Neural crest cell (in vitro differentiated cells): ENCODE results near the gene ASTN2. TPM values are rescaled to one million over a fixed set of nuclear protein-coding genes. Genes with fewer than 3 reads are reported as not detected.

Experiments
- DNase-seq: peaks from one replicate; pipeline ENCODE4 v3.0.0; 2021; ENCODE audit warnings: low read depth, mixed read lengths, low spot score
- H3K27ac Mint-ChIP-seq: one replicate; pipeline ENCODE4 v1.8.0; 2021; ENCODE audit warnings: mild to moderate bottlenecking, mixed read lengths; ENCODE audit not compliant: unreplicated experiment
- H3K27me3 Mint-ChIP-seq: 2 replicates; pipeline ENCODE4 v1.8.0; 2021; ENCODE audit warnings: low read depth, mild to moderate bottlenecking, mixed read lengths
- H3K36me3 Mint-ChIP-seq: 2 replicates; pipeline ENCODE4 v1.8.0; 2021; ENCODE audit warnings: low read depth, mild to moderate bottlenecking, mixed read lengths
- H3K4me1 Mint-ChIP-seq: 2 replicates; pipeline ENCODE4 v1.8.0; 2021; ENCODE audit warnings: mixed read lengths
- H3K4me3 Mint-ChIP-seq: one replicate; pipeline ENCODE4 v1.8.0; 2021; ENCODE audit warnings: mild to moderate bottlenecking, mixed read lengths
- H3K9me3 Mint-ChIP-seq: 2 replicates; pipeline ENCODE4 v1.8.0; 2021; ENCODE audit warnings: mixed read lengths
- total RNA-seq: library from RNA; stranded (reverse); gene quantifications from 2 replicates; pipeline ENCODE4 v1.2.1, GENCODE V29; 2021
- TF ChIP-seq, protein P1 (sequence below): fragments of 200-600 bp; sonication (generic); conservative IDR thresholded peaks from 2 replicates; pipeline ENCODE4 v1.5.0; 2021; ENCODE audit warnings: antibody characterized with exemption, mild to moderate bottlenecking

The ASTN2 gene
- total RNA-seq, 1 donor from 2014 or later, result 7.3 TPM

DNA sequence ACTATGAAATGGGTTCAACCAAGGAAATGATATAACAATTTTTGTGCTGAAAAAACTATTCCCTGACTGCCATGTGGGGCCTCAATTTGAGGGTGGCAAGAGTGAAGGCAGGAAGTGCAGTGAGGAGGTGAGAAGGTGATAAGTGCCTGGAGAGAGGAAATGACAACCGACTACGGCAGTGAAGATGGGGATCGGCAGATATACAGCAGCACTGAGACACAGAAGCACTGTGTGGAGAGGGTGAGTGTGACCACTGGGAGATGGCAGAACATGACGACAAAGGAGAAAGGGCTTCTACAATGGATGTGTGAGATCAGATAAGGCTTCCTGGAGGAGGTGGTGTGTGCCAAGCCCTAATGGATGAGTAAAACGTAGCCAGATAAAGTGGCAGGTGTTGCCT lies 456.0 kb downstream of the ASTN2 start:
- no peak overlapping the region for H3K27ac Mint-ChIP-seq
- peak overlapping the region; percentile 27 for H3K4me3 Mint-ChIP-seq
- peaks cover 25% of the 10 kb centered on the region for H3K27me3 Mint-ChIP-seq
- no peaks in the 10 kb centered on the region for H3K9me3 Mint-ChIP-seq
- no peak for DNase-seq
- peaks cover 17% of the 10 kb centered on the region for H3K4me1 Mint-ChIP-seq
- TF ChIP-seq, protein P1, sequence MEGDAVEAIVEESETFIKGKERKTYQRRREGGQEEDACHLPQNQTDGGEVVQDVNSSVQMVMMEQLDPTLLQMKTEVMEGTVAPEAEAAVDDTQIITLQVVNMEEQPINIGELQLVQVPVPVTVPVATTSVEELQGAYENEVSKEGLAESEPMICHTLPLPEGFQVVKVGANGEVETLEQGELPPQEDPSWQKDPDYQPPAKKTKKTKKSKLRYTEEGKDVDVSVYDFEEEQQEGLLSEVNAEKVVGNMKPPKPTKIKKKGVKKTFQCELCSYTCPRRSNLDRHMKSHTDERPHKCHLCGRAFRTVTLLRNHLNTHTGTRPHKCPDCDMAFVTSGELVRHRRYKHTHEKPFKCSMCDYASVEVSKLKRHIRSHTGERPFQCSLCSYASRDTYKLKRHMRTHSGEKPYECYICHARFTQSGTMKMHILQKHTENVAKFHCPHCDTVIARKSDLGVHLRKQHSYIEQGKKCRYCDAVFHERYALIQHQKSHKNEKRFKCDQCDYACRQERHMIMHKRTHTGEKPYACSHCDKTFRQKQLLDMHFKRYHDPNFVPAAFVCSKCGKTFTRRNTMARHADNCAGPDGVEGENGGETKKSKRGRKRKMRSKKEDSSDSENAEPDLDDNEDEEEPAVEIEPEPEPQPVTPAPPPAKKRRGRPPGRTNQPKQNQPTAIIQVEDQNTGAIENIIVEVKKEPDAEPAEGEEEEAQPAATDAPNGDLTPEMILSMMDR, result no peak
- no peaks in the 10 kb centered on the region for H3K36me3 Mint-ChIP-seq

DNA sequence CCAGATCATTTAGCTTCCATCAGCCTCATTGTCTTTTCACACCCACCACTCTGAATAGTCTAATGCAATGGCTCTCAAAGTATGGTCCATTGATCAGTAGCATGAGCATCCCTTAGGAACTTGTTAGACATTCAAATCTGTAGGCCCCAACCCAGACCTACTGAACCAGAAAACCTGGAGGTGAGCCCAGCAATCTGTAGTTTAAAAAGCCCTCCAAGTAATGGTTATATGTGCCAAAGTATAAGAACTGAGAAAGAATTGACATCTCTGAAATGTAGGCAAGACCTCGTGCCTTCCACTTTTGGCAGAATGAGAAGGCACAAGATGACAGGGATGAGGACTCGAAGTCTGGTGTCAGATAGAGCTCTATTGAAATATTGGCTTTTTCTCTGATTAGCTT lies 460.1 kb downstream of the ASTN2 start:
- Mint-ChIP-seq H3K4me1 (peaks cover 13% of the 10 kb centered on the region), H3K36me3 (no peaks in the 10 kb centered on the region), H3K4me3 (no peak overlapping the region), H3K9me3 (no peaks in the 10 kb centered on the region), H3K27me3 (peaks cover 9% of the 10 kb centered on the region), H3K27ac (no peak overlapping the region)
- TF ChIP-seq, protein P1, result no peak
- no peak for DNase-seq

DNA sequence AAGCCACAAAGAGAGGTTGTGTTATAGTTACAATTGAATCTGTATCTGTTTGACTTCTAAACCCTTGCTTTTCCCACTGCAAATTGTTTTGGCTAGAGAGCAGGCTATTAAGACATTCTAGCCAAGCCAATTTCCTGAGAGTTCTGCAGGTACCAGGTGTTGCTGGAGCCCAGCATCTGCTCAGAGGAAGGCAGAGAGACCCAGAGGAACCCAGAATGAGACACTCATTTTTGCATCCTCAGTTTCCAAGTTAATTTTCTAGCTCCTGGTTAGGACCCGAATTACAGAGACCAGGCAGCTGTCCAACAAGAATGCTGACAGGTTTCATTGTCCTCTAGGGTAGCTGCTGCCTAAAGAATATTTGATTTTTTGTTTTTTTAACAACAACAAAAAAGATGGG lies 461.6 kb downstream of the ASTN2 start:
- no peak overlapping the region for H3K4me3 Mint-ChIP-seq
- no peaks in the 10 kb centered on the region for H3K36me3 Mint-ChIP-seq

DNA sequence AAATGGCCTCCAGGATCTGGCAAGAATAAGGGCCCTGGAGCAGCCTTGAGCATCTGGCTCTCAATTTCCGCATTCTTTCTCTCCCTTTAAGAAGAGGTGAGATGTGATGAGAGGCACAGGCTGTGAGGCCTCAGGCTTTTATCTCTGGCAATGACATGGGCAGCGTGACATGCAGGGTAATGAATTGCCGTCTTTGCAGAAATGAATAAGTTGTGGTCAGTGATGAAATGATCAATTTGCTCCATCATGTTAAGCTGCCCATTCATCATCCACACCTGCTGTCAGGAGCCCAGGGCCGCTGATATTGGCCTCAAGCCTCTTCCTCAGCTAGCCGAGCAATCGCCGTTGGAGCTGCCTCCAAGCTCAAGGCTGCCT lies 462.4 kb downstream of the ASTN2 start:
- H3K9me3 Mint-ChIP-seq, result no peaks in the 10 kb centered on the region
- H3K4me3 Mint-ChIP-seq, result no peak overlapping the region
- H3K27ac Mint-ChIP-seq, result no peak overlapping the region
- TF ChIP-seq, protein P1, result no peak
- DNase-seq, result no peak
- peaks cover 4% of the 10 kb centered on the region for H3K27me3 Mint-ChIP-seq
- H3K36me3 Mint-ChIP-seq, result no peaks in the 10 kb centered on the region
- no peaks in the 10 kb centered on the region for H3K4me1 Mint-ChIP-seq

More for the DNA sequence above, 461.6 kb downstream of the ASTN2 start:
- H3K9me3 Mint-ChIP-seq, result no peaks in the 10 kb centered on the region
- H3K4me1 Mint-ChIP-seq, result no peaks in the 10 kb centered on the region
- no peak for DNase-seq
- H3K27me3 Mint-ChIP-seq, result no peaks in the 10 kb centered on the region
- no peak overlapping the region for H3K27ac Mint-ChIP-seq
- TF ChIP-seq, protein P1, result no peak

DNA sequence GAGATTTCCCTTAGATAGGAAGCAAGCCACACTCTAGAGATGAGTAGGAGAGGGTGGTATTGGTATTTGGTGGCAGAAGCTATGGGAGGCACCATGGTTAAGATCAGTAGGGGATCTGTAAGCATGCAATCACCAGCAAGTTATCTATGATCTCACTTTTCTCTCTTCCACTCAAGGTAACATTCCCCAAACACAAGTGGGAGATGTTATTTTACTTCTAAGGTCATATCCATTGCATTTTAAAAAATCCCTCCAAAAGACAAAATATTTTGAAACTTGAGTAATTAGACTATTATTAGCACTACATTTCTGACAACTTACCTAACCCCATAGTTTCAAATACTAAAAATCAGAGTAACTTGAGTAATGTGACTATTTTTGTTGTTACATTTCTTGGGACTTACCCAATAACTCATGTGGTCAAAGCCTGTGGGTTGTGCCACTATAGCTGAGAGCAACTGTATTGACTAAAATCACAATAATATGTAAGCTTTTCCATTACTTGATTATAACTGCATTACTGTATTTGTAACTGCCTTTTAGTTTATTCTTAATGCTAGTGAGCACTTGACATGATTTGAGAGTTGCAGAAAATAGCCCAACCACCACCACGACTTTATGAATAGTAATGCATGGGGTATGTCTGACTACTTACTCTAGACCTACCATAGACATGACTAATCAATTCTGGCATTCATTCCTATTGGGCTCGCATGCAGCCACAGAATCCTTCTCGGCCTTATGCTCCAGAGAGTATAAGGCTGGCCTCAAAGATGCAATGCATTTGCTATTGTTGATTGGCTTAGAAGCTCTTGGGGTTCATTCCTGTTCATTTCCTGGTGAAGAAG lies 463.0 kb downstream of the ASTN2 start:
- no peaks in the 10 kb centered on the region for H3K36me3 Mint-ChIP-seq
- no peak for DNase-seq
- no peaks in the 10 kb centered on the region for H3K9me3 Mint-ChIP-seq
- TF ChIP-seq, protein P1, result no peak
- no peak overlapping the region for H3K4me3 Mint-ChIP-seq
- no peak overlapping the region for H3K27ac Mint-ChIP-seq
- H3K27me3 Mint-ChIP-seq, result peaks cover 4% of the 10 kb centered on the region
- H3K4me1 Mint-ChIP-seq, result no peaks in the 10 kb centered on the region
